HCT116 (cell line): Measurements from ENCODE around the gene PRKCH. TPM values are rescaled to one million over a fixed set of nuclear protein-coding genes. Genes with fewer than 3 reads are reported as not detected.

Experiments
- ATAC-seq: fragments of 200-7000 bp; cut with Tn5 transposase; 2 replicates; pipeline ENCODE4 v1.9.1; 2020; ENCODE audit warnings: mild to moderate bottlenecking, moderate library complexity
- BruUV-seq: library from RNA; stranded (reverse); fragments of 400-500 nt; replicated peaks from 2 replicates; lab custom pipeline; 2021; lab: Mats Ljungman, UMichigan
- CTCF ChIA-PET: fragments of 300-600 bp; sonication (Branson Sonifier 250); formaldehyde crosslinking; loops from one replicate; lab custom pipeline; 2021; ENCODE audit warnings: antibody characterized with exemption; lab: Charles Lee
- POLR2A ChIA-PET: fragments of 300-600, 350-600 bp; sonication (Branson Sonifier 250); formaldehyde crosslinking; loops from one replicate; lab custom pipeline; 2021; ENCODE audit warnings: antibody characterized with exemption; lab: Charles Lee
- RAD21 ChIA-PET, 2 experiments: fragments of 300-600 bp; sonication (Branson Sonifier 250); formaldehyde crosslinking; loops; one replicate each; lab custom pipeline; 2023; ENCODE audit warnings: low total read pairs in 2 of 2; ENCODE audit not compliant: uncharacterized antibody in 2 of 2, unreplicated experiment in 2 of 2, low non-redundant PET in 1 of 2; lab: Charles Lee
- DNase-seq: peaks from one replicate; pipeline ENCODE4 v3.0.0-alpha.2; 2010; ENCODE audit warnings: low read depth, low spot score
- H2AFZ ChIP-seq: fragments of 200-600 bp; shearing (Covaris generic), sonication (generic); 2 replicates; pipeline ENCODE4 v1.6.1; 2017; ENCODE audit warnings: low read depth, mixed run types, mixed read lengths, antibody characterized with exemption, low read length; ENCODE audit not compliant: poor library complexity, severe bottlenecking
- H3K27ac ChIP-seq: 2 replicates; pipeline ENCODE4 v1.5.1; 2012; ENCODE audit warnings: low read depth, low read length
- H3K27me3 ChIP-seq: fragments of 200-600 bp; sonication (generic); 2 replicates; pipeline ENCODE4 v1.6.1; 2016; ENCODE audit warnings: mixed run types, low read length, mixed read lengths; ENCODE audit not compliant: insufficient read depth
- H3K36me3 ChIP-seq, 2 experiments: fragments of 200-500 bp in 1 of 2; fragments of 200-600 bp in 1 of 2; sonication (Bioruptor generic) in 1 of 2; sonication (generic) in 1 of 2; 2 replicates each; pipeline versions ENCODE4 v1.5.1 to v1.6.1; 2014 to 2016; ENCODE audit warnings: low read length in 2 of 2, inconsistent platforms in 1 of 2, mixed read lengths in 1 of 2, mixed run types in 1 of 2; ENCODE audit not compliant: insufficient read depth in 2 of 2, control insufficient read depth in 1 of 2
- H3K4me1 ChIP-seq, 2 experiments: fragments of 200-600 bp in 1 of 2; sonication (generic) in 1 of 2; 2 replicates each; pipeline versions ENCODE4 v1.5.1 to v1.6.1; 2012 to 2017; ENCODE audit warnings: low read length in 2 of 2, inconsistent platforms in 1 of 2, mild to moderate bottlenecking in 1 of 2, mixed read lengths in 1 of 2, mixed run types in 1 of 2, moderate library complexity in 1 of 2; ENCODE audit not compliant: insufficient read depth in 2 of 2, control insufficient read depth in 1 of 2
- H3K4me2 ChIP-seq: fragments of 200-600 bp; sonication (generic); 2 replicates; pipeline ENCODE4 v1.6.1; 2017; ENCODE audit warnings: mixed run types, low read length, mixed read lengths
- H3K4me3 ChIP-seq, 2 experiments: fragments of 200-600 bp in 1 of 2; sonication (generic) in 1 of 2; replicated peaks in 1 of 2; 2 replicates each; pipeline ENCODE4 v1.5.1; 2011 to 2016; ENCODE audit warnings: low read length in 2 of 2, control low read depth in 1 of 2, low read depth in 1 of 2, mild to moderate bottlenecking in 1 of 2, mixed read lengths in 1 of 2, mixed run types in 1 of 2
- H3K79me2 ChIP-seq: fragments of 200-600 bp; sonication (generic); 2 replicates; pipeline ENCODE4 v1.6.1; 2017; ENCODE audit warnings: mild to moderate bottlenecking, mixed run types, low read length, moderate library complexity, mixed read lengths; ENCODE audit not compliant: insufficient read depth
- H3K9ac ChIP-seq: fragments of 200-600 bp; sonication (generic); 2 replicates; pipeline ENCODE4 v1.6.1; 2016; ENCODE audit warnings: low read length, mixed read lengths
- H3K9me2 ChIP-seq: fragments of 200-600 bp; sonication (generic), shearing (Covaris generic); 2 replicates; pipeline ENCODE4 v1.6.1; 2017; ENCODE audit warnings: mixed run types, mild to moderate bottlenecking, moderate library complexity; ENCODE audit not compliant: insufficient read depth
- H3K9me3 ChIP-seq, 2 experiments: fragments of 200-500 bp in 1 of 2; fragments of 200-600 bp in 1 of 2; sonication (Bioruptor generic) in 1 of 2; sonication (generic) in 1 of 2; 2 replicates each; pipeline ENCODE4 v1.6.1; 2014 to 2017; ENCODE audit warnings: low read length in 2 of 2, mixed read lengths in 2 of 2, inconsistent platforms in 1 of 2, low read depth in 1 of 2, mild to moderate bottlenecking in 1 of 2, mixed run types in 1 of 2, moderate library complexity in 1 of 2; ENCODE audit not compliant: control insufficient read depth in 1 of 2, insufficient read depth in 1 of 2
- H4K20me1 ChIP-seq: fragments of 200-600 bp; sonication (generic), shearing (Covaris generic); 2 replicates; pipeline ENCODE4 v1.6.1; 2017; ENCODE audit warnings: mixed run types, mild to moderate bottlenecking, moderate library complexity; ENCODE audit not compliant: insufficient read depth
- CBX3 ChIP-seq: IDR thresholded peaks from 2 replicates; pipeline ENCODE4 v1.6.1; 2012; ENCODE audit warnings: low read depth
- CEBPB ChIP-seq: IDR thresholded peaks from 2 replicates; pipeline ENCODE4 v1.6.1; 2012; ENCODE audit warnings: low read depth
- EGR1 ChIP-seq: IDR thresholded peaks from 2 replicates; pipeline ENCODE4 v1.6.1; 2012; ENCODE audit warnings: low read depth
- ELF1 ChIP-seq: IDR thresholded peaks from 2 replicates; pipeline ENCODE4 v1.6.1; 2012; ENCODE audit warnings: low read depth, borderline replicate concordance
- EZH2 ChIP-seq: fragments of 200-600 bp; sonication (generic); IDR thresholded peaks from 2 replicates; pipeline ENCODE4 v1.6.1; 2017; ENCODE audit warnings: antibody characterized with exemption, mixed run types
- EZH2phosphoT487 ChIP-seq: fragments of 200-600 bp; IDR thresholded peaks from 2 replicates; pipeline ENCODE4 v1.6.1; 2018; ENCODE audit warnings: antibody characterized with exemption, borderline replicate concordance
- FOSL1 ChIP-seq: IDR thresholded peaks from 2 replicates; pipeline ENCODE4 v1.6.1; 2012; ENCODE audit warnings: low read depth
- JUND ChIP-seq: IDR thresholded peaks from 2 replicates; pipeline ENCODE4 v1.6.1; 2012
- MAX ChIP-seq: IDR thresholded peaks from 2 replicates; pipeline ENCODE4 v1.6.1; 2012
- POLR2A ChIP-seq: IDR thresholded peaks from 2 replicates; pipeline ENCODE4 v1.7.0; 2011; ENCODE audit warnings: borderline replicate concordance; ENCODE audit not compliant: insufficient read depth, insufficient read length; ENCODE audit errors: extremely low read depth
- POLR2AphosphoS5 ChIP-seq: IDR thresholded peaks from 2 replicates; pipeline ENCODE4 v1.6.1; 2011; ENCODE audit warnings: mild to moderate bottlenecking, low read depth, low read length, moderate library complexity
- RAD21 ChIP-seq: IDR thresholded peaks from 2 replicates; pipeline ENCODE4 v1.6.1; 2012; ENCODE audit warnings: low read depth, mild to moderate bottlenecking
- REST ChIP-seq: IDR thresholded peaks from 2 replicates; pipeline ENCODE4 v1.6.1; 2012; ENCODE audit warnings: low read depth
- SIN3A ChIP-seq: IDR thresholded peaks from 2 replicates; pipeline ENCODE4 v1.6.1; 2012; ENCODE audit warnings: low read depth
- SP1 ChIP-seq: IDR thresholded peaks from 2 replicates; pipeline ENCODE4 v1.6.1; 2012; ENCODE audit warnings: low read depth
- SRF ChIP-seq: IDR thresholded peaks from 2 replicates; pipeline ENCODE4 v1.6.1; 2012; ENCODE audit warnings: low read depth
- TCF7L2 ChIP-seq: IDR thresholded peaks from 2 replicates; pipeline ENCODE4 v1.7.0; 2011; ENCODE audit warnings: borderline replicate concordance, inconsistent platforms; ENCODE audit not compliant: insufficient read depth, insufficient read length; ENCODE audit errors: extremely low read depth
- YY1 ChIP-seq: IDR thresholded peaks from 2 replicates; pipeline ENCODE4 v1.6.1; 2011; ENCODE audit warnings: low read length, low read depth, moderate library complexity, mild to moderate bottlenecking; ENCODE audit not compliant: insufficient replicate concordance; ENCODE audit errors: extremely low read depth
- ZFX ChIP-seq: fragments of 450-650 bp; IDR thresholded peaks from 2 replicates; pipeline ENCODE4 v1.6.1; 2017
- ZNF274 ChIP-seq: fragments of 200-500 bp; sonication (Bioruptor generic); IDR thresholded peaks from 2 replicates; pipeline ENCODE4 v1.6.1; 2014; ENCODE audit warnings: mild to moderate bottlenecking, low read depth, low read length, inconsistent platforms
- intact Hi-C: fragments of 100-400 bp; cut with micrococcal nuclease; formaldehyde crosslinking; loops from 2 replicates; pipeline ENCODE4 v1.10.0; 2022
- total RNA-seq: library from RNA; stranded (reverse); gene quantifications from one replicate; pipeline ENCODE4 v1.2.1, GENCODE V29; 2021; ENCODE audit not compliant: unreplicated experiment
- TF ChIP-seq, protein P1 (sequence below): IDR thresholded peaks from 2 replicates; pipeline ENCODE4 v1.6.1; 2012
- TF ChIP-seq, protein P2 (sequence below): IDR thresholded peaks from 2 replicates; pipeline ENCODE4 v1.6.1; 2011; ENCODE audit warnings: mild to moderate bottlenecking, low read length, moderate library complexity; ENCODE audit not compliant: insufficient replicate concordance; ENCODE audit errors: extremely low read depth

Gene PRKCH
- total RNA-seq, 1 experiment from 2014 or later, result 16.6 TPM

DNA sequence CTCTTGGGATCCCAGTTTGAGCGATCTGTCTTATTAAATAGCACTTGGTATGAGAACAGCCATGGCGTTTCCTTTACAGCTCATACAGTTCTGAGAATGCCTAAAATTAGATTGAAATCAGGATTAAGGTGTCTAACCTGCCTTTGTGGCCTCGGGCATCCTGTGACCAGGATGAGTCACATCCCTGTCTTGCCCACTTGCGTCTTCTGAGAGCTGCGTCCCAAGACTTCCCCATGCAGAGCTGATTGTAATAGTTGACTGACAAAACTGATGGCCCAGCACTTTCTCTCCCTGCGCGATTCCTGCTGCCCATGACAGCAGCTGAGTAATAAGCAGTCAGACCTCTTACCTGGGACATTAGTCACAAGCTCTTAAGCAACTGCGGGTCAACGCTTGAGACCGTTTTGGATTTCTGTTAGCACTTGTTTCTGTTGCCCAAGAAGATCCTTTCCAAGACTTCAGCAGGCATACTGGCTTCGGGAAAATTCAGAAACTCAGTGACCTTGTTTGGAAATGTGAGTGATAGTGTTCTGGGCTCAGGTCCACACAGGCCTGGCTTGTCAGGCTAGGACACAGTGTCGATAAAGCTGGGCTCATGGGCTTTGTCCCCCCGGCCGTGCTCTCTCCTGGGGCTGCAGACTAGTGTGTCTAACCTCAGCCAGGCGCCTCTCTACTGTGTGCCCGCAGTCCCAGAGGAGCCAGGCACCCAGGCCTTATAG, 204.1 kb downstream of the PRKCH start:
- Histone ChIP-seq H3K27me3 (no peaks in the 10 kb centered on the region), H3K9ac (peak overlapping the region; percentile 48), H3K79me2 (no peaks in the 10 kb centered on the region), H3K9me3 (no peaks in the 10 kb centered on the region), H3K36me3 (no peaks in the 10 kb centered on the region), H3K4me3 (peak overlapping the region in 1 of 2 experiments; percentile 15; a peak in 2 of 4 replicates), H4K20me1 (no peaks in the 10 kb centered on the region), H3K4me2 (peak overlapping the region; percentile 71), H3K4me1 (peaks cover 63 to 66% of the 10 kb centered on the region in 2 experiments), H3K27ac (peak overlapping the region; percentile 92), H2AFZ (no peak overlapping the region), H3K9me2 (no peaks in the 10 kb centered on the region)
- ChIA-PET CTCF (interaction anchor here (1.8 kb wide), 1 partner anchor 50 kb away, joined by 7 read pairs; no protein-coding TSS in a partner anchor), POLR2A (interaction anchor here (0.9 to 6.7 kb wide), 9 partner anchors 11 to 312 kb away, joined by 3 to 45 read pairs (median 6); partner anchors contain the start of gene HIF1A), RAD21 (interaction anchor here (1.0 to 1.5 kb wide), 4 partner anchors 12 to 312 kb away, joined by 3 to 6 read pairs (median 5); no protein-coding TSS in a partner anchor)
- ATAC-seq (peak; percentile 85), DNase-seq (peak; percentile 97)
- intact Hi-C loops, result loop anchor here (1.0 kb wide), 1 partner anchor 38 kb away; no protein-coding TSS in a partner anchor
- BruUV-seq, result no TSS peak
- TF ChIP-seq MAX (peak; percentile 64; the same call in 1 of the 2 replicates), SRF (peak; percentile 72; the same call in 1 of the 2 replicates), SIN3A (peak; percentile 89), CEBPB (peak; percentile 96), CBX3 (peak; percentile 96), ELF1 (no peak; the same call in 1 of the 2 replicates), EGR1 (no peak), ZFX (no peak), SP1 (peak; percentile 93), EZH2phosphoT487 (no peak), REST (no peak), ZNF274 (no peak), YY1 (peak; percentile 30), EZH2 (no peak), TCF7L2 (peak; percentile 85), RAD21 (peak; percentile 13; the same call in 1 of the 2 replicates), POLR2AphosphoS5 (peak; percentile 65), FOSL1 (peak; percentile 93), JUND (peak; percentile 96), POLR2A (no peak)
- TF ChIP-seq, protein P1, sequence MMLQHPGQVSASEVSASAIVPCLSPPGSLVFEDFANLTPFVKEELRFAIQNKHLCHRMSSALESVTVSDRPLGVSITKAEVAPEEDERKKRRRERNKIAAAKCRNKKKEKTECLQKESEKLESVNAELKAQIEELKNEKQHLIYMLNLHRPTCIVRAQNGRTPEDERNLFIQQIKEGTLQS, result no peak
- TF ChIP-seq, protein P2, sequence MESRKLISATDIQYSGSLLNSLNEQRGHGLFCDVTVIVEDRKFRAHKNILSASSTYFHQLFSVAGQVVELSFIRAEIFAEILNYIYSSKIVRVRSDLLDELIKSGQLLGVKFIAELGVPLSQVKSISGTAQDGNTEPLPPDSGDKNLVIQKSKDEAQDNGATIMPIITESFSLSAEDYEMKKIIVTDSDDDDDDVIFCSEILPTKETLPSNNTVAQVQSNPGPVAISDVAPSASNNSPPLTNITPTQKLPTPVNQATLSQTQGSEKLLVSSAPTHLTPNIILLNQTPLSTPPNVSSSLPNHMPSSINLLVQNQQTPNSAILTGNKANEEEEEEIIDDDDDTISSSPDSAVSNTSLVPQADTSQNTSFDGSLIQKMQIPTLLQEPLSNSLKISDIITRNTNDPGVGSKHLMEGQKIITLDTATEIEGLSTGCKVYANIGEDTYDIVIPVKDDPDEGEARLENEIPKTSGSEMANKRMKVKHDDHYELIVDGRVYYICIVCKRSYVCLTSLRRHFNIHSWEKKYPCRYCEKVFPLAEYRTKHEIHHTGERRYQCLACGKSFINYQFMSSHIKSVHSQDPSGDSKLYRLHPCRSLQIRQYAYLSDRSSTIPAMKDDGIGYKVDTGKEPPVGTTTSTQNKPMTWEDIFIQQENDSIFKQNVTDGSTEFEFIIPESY, result peak; percentile 71
